GM10266 (cell line): ENCODE results near the gene RETREG2.

Experiments used
- DNase-seq: peaks from one replicate; pipeline ENCODE4 v3.0.0; 2012; ENCODE audit errors: extremely low spot score
- CTCF ChIP-seq: IDR thresholded peaks from 2 replicates; pipeline ENCODE4 v1.5.1; 2012; ENCODE audit warnings: mild to moderate bottlenecking, low read depth; ENCODE audit not compliant: control insufficient read depth, insufficient read depth; ENCODE audit errors: missing control alignments

The RETREG2 gene

GRCh38 chr2:219207134-219207883, 29.2 kb downstream of the RETREG2 start:
- no peak for DNase-seq
- TF ChIP-seq CTCF: no peak

GRCh38 chr2:219207884-219208740, 30.0 kb downstream of the RETREG2 start:
- no peak for TF ChIP-seq CTCF

GRCh38 chr2:219209236-219210195, 31.4 kb downstream of the RETREG2 start:
- TF ChIP-seq CTCF: no peak
- no peak for DNase-seq

More at GRCh38 chr2:219207884-219208740, 30.0 kb downstream of the RETREG2 start:
- no peak for DNase-seq

- no peak for DNase-seq
- TF ChIP-seq CTCF: no peak
Measured at GRCh38 chr2:219210196-219210885, 32.3 kb downstream of the RETREG2 start.

GRCh38 chr2:219210886-219211362, 32.8 kb downstream of the RETREG2 start:
- no peak for DNase-seq
- TF ChIP-seq CTCF: no peak

GRCh38 chr2:219213026-219213415, 34.9 kb downstream of the RETREG2 start:
- DNase-seq: no peak
- no peak for TF ChIP-seq CTCF
